D721Med (cell line): Measurements from ENCODE around the gene CEP350.

ENCODE experiments used
- DNase-seq: peaks from one replicate; pipeline ENCODE4 v3.0.0; 2011; ENCODE audit warnings: low spot score; ENCODE audit not compliant: insufficient read length
- FAIRE-seq: peaks from 2 replicates; lab custom pipeline; 2011; peaks lifted over from hg19 to GRCh38; lab: Jason Lieb, UNC
- TF ChIP-seq, protein P1 (sequence below): IDR thresholded peaks from 2 replicates; pipeline ENCODE4 v1.5.1; 2012; ENCODE audit warnings: mild to moderate bottlenecking, control low read depth; ENCODE audit not compliant: insufficient read depth; ENCODE audit errors: missing control alignments

Gene CEP350

DNA sequence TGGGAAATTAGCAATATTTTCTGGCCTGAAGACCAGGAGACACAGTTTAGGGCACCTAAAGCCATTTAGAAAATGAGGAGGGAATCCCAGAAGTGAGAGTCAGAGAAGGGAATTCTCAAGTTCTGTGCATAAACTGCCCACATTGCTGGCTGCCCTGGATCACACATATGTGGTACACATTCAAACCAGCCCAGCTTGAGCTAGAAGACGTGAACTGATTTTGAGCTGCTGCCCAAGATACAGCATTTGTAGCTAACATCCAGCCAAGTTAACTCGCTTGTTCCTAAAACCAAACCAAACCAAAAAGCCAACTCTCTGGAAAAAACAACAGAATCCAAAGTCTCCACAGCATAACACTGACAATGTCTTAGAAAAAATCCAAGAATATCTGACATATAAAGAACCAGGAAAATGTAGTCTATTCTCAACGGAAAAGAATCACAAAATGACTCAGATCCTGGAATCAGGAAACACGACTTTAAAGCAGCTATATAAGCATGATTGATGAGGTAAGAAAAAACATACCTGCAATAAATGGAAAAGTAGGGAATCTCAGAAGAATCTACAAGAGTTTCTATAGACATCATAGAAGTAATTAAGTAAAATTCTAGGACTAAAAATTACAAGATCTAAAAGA lies 181.8 kb downstream of the CEP350 start:
- TF ChIP-seq, protein P1, sequence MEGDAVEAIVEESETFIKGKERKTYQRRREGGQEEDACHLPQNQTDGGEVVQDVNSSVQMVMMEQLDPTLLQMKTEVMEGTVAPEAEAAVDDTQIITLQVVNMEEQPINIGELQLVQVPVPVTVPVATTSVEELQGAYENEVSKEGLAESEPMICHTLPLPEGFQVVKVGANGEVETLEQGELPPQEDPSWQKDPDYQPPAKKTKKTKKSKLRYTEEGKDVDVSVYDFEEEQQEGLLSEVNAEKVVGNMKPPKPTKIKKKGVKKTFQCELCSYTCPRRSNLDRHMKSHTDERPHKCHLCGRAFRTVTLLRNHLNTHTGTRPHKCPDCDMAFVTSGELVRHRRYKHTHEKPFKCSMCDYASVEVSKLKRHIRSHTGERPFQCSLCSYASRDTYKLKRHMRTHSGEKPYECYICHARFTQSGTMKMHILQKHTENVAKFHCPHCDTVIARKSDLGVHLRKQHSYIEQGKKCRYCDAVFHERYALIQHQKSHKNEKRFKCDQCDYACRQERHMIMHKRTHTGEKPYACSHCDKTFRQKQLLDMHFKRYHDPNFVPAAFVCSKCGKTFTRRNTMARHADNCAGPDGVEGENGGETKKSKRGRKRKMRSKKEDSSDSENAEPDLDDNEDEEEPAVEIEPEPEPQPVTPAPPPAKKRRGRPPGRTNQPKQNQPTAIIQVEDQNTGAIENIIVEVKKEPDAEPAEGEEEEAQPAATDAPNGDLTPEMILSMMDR: no peak
- DNase-seq (no peak), FAIRE-seq (no peak)

- TF ChIP-seq, protein P1: no peak
- FAIRE-seq (no peak), DNase-seq (no peak)
These were observed 182.4 kb downstream of the CEP350 start for GRCh38 chr1:180136968-180137356.

DNA sequence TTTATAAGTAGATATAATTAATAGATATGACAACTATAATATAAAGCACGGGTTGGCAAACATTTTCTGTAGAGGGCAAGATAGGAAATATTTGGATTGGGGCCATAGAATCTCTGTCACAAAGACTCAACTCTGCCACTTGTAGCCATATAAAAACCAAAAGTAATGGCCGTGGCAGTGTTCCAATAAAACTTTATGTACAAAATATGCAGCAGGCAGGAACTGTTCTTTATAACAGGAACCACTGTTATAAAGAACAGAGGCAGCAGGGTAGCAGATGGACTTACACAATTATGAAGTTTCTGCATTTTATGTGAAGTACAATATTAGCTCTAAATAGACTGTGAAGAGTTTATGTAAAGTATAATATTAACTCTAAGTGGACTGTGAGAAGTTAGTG lies 183.2 kb downstream of the CEP350 start:
- TF ChIP-seq, protein P1: no peak
- no peak for DNase-seq
- no peak for FAIRE-seq

GRCh38 chr1:180141381-180141934 lies 186.8 kb downstream of the CEP350 start:
- no peak for FAIRE-seq
- DNase-seq: no peak
- TF ChIP-seq, protein P1: no peak

- no peak for FAIRE-seq
- no peak for DNase-seq
- TF ChIP-seq, protein P1: no peak
These were observed 188.7 kb downstream of the CEP350 start for GRCh38 chr1:180143359-180143758.

DNA sequence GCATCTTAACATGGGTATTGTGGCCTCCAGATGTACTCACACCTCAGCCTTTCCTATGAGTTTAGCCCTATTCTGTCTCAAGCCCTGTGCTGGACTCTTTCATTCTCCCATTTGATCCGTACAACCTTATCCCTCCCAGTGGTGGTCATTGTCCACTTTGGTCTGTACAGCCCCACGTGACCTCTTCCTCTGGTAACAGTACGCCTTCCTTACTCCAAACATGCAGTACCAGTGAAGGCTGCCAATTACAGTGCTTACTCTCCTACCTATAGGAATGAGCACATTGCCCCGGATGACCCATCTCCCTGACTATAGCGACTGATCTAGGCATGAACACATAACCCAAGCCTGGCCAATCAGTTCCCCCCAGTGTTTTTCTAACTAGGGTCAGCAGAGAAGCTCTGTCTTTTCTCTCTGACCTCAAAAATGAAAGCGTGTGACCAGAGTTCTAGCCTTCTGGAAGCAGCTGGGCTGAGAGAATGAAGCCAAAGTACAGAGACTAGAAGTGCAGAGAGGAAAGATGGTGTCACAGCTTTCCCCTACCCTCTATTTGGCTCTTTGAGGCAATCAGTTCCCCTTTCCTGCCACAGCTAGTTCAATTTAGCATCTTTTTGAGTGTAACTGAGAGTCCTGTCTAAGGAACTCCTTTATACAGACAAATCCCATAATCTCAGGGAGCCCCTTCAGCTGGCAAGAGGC lies 190.2 kb downstream of the CEP350 start:
- peak; percentile 13 for DNase-seq
- TF ChIP-seq, protein P1: no peak
- FAIRE-seq: no peak

GRCh38 chr1:180145446-180145845 lies 190.8 kb downstream of the CEP350 start:
- TF ChIP-seq, protein P1: no peak
- no peak for FAIRE-seq
- DNase-seq: peak; percentile 3
